ENCODE measurements around the gene NGDN. TPM values are rescaled to one million over a fixed set of nuclear protein-coding genes. Genes with fewer than 3 reads are reported as not detected.

Gene NGDN, protein sequence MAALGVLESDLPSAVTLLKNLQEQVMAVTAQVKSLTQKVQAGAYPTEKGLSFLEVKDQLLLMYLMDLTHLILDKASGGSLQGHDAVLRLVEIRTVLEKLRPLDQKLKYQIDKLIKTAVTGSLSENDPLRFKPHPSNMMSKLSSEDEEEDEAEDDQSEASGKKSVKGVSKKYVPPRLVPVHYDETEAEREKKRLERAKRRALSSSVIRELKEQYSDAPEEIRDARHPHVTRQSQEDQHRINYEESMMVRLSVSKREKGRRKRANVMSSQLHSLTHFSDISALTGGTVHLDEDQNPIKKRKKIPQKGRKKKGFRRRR
- total RNA-seq (2021; ENCODE audit: unreplicated experiment) (42.0 TPM), Bru-seq, nascent RNA (percentile 92 among the genes with signal in this experiment), BruChase-seq, experiment 1, labeled RNA remaining after a 6-hour chase (percentile 87 among the genes with signal in this experiment), BruChase-seq, experiment 2, labeled RNA remaining after a 2-hour chase (percentile 91 among the genes with signal in this experiment)
- polyA plus RNA-seq (2012) = 56.6 and 64.1 TPM in 2 replicates
- long read RNA-seq, transcript NGDN-202 (11 exons, 1,143 nt) = major isoform, 75 of 95 reads
- long read RNA-seq, partial matches to known transcripts = 7 of 95 reads
- long read RNA-seq, other reads (novel, unspliced or antisense) = 10 of 95 reads

GRCh38 chr14:23469127-23469905, at the start of gene NGDN:
TSS of gene NGDN (plus strand) at chr14:23469703. CDS start at chr14:23469716, 13 bp downstream.
- peak within 1 kb of the TSS; percentile 55 for H3K27ac ChIP-seq (ENCODE audit: low read depth, low read length)
- peaks cover 14 to 30% of the 10 kb centered on the region in 2 experiments; a peak in 2 of 4 replicates for H3K36me3 ChIP-seq (ENCODE audit: control insufficient read depth in 1 of 2, insufficient read depth in 2 of 2, low read length in 2 of 2)
- H3K27me3 ChIP-seq (ENCODE audit: insufficient read depth, low read length) = no peaks in the 10 kb centered on the region
- peak within 1 kb of the TSS; percentile 74 to 90 for H3K4me3 ChIP-seq (replicated peaks in 1 of 2; ENCODE audit: low read depth in 1 of 2, low read length in 2 of 2)
- peak within 1 kb of the TSS; percentile 84 for H3K4me2 ChIP-seq (ENCODE audit: low read length)
- no TSS peak for BruUV-seq (replicated peaks)
- intact Hi-C loops (cut with micrococcal nuclease) = loop anchor here (1.0 kb wide), 1 partner anchor 82 kb away; the partner anchor contains the start of gene ZFHX2
- H2AFZ ChIP-seq (ENCODE audit: low read depth, low read length, poor library complexity, severe bottlenecking) = peak within 1 kb of the TSS; percentile 78
- ChIA-PET CTCF (no interaction called here), POLR2A (interaction anchor here (0.9 kb wide), 1 partner anchor 148 kb away, joined by 3 read pairs; the partner anchor contains the start of gene PABPN1), RAD21 (ENCODE audit: low non-redundant PET in 1 of 2, low total read pairs in 2 of 2, uncharacterized antibody in 2 of 2, unreplicated experiment in 2 of 2) (no interaction called here)
- H3K9ac ChIP-seq (ENCODE audit: low read length) = peak within 1 kb of the TSS; percentile 83
- no peaks in the 10 kb centered on the region for H3K9me2 ChIP-seq (ENCODE audit: insufficient read depth)
- TF ChIP-seq YY1 (IDR thresholded peaks at IDR 0.05; ENCODE audit: extremely low read depth, insufficient replicate concordance, low read depth, low read length) (peak; percentile 93), SRF (IDR thresholded peaks at IDR 0.05; ENCODE audit: low read depth) (peak; percentile 88), RAD21 (IDR thresholded peaks at IDR 0.05; ENCODE audit: low read depth) (no peak), EZH2phosphoT487 (IDR thresholded peaks at IDR 0.05; ENCODE audit: borderline replicate concordance) (no peak), SIN3A (IDR thresholded peaks at IDR 0.05; ENCODE audit: low read depth) (no peak), ZNF274 (IDR thresholded peaks at IDR 0.05; ENCODE audit: low read depth, low read length) (no peak), SP1 (IDR thresholded peaks at IDR 0.05; ENCODE audit: low read depth) (peak; percentile 99), ZFX (IDR thresholded peaks at IDR 0.05) (peak; percentile 90), JUND (IDR thresholded peaks at IDR 0.05) (no peak), ELF1 (IDR thresholded peaks at IDR 0.05; ENCODE audit: borderline replicate concordance, low read depth) (peak; percentile 74), EGR1 (IDR thresholded peaks at IDR 0.05; ENCODE audit: low read depth) (0 out of 2 replicates have a peak, but pooled peaks have one; percentile 17), POLR2AphosphoS5 (IDR thresholded peaks at IDR 0.05; ENCODE audit: low read depth, low read length) (peak; percentile 68), POLR2A (IDR thresholded peaks at IDR 0.05; ENCODE audit: borderline replicate concordance, extremely low read depth, insufficient read depth, insufficient read length) (peak; percentile 35), CEBPB (IDR thresholded peaks at IDR 0.05; ENCODE audit: low read depth) (no peak), CBX3 (IDR thresholded peaks at IDR 0.05; ENCODE audit: low read depth) (peak; percentile 73), EZH2 (IDR thresholded peaks at IDR 0.05) (no peak)
- TF ChIP-seq, protein P1, sequence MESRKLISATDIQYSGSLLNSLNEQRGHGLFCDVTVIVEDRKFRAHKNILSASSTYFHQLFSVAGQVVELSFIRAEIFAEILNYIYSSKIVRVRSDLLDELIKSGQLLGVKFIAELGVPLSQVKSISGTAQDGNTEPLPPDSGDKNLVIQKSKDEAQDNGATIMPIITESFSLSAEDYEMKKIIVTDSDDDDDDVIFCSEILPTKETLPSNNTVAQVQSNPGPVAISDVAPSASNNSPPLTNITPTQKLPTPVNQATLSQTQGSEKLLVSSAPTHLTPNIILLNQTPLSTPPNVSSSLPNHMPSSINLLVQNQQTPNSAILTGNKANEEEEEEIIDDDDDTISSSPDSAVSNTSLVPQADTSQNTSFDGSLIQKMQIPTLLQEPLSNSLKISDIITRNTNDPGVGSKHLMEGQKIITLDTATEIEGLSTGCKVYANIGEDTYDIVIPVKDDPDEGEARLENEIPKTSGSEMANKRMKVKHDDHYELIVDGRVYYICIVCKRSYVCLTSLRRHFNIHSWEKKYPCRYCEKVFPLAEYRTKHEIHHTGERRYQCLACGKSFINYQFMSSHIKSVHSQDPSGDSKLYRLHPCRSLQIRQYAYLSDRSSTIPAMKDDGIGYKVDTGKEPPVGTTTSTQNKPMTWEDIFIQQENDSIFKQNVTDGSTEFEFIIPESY (IDR thresholded peaks at IDR 0.05; ENCODE audit: extremely low read depth, insufficient replicate concordance, low read length) = no peak
- TF ChIP-seq, protein P2, sequence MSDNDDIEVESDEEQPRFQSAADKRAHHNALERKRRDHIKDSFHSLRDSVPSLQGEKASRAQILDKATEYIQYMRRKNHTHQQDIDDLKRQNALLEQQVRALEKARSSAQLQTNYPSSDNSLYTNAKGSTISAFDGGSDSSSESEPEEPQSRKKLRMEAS (IDR thresholded peaks at IDR 0.05) = no peak; the same call in 1 of the 2 replicates
- TF ChIP-seq, protein P3, sequence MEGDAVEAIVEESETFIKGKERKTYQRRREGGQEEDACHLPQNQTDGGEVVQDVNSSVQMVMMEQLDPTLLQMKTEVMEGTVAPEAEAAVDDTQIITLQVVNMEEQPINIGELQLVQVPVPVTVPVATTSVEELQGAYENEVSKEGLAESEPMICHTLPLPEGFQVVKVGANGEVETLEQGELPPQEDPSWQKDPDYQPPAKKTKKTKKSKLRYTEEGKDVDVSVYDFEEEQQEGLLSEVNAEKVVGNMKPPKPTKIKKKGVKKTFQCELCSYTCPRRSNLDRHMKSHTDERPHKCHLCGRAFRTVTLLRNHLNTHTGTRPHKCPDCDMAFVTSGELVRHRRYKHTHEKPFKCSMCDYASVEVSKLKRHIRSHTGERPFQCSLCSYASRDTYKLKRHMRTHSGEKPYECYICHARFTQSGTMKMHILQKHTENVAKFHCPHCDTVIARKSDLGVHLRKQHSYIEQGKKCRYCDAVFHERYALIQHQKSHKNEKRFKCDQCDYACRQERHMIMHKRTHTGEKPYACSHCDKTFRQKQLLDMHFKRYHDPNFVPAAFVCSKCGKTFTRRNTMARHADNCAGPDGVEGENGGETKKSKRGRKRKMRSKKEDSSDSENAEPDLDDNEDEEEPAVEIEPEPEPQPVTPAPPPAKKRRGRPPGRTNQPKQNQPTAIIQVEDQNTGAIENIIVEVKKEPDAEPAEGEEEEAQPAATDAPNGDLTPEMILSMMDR (IDR thresholded peaks at IDR 0.05 in 2 of 3, conservative IDR thresholded peaks at IDR 0.05 in 1 of 3; ENCODE audit: borderline replicate concordance in 1 of 3, insufficient read depth in 1 of 3, low read depth in 2 of 3, low read length in 2 of 3) = peak in 2 of 3 experiments; percentile 68 to 77; a peak in 5 of 6 replicates
- DNase-seq (ENCODE audit: low read depth, low spot score) (peak; percentile 100), ATAC-seq (peak; percentile 96)
- H3K9me3 ChIP-seq (ENCODE audit: control insufficient read depth in 1 of 2, insufficient read depth in 1 of 2, low read depth in 1 of 2, low read length in 2 of 2) = no peaks in the 10 kb centered on the region
- peaks cover 35% of the 10 kb centered on the region for H3K79me2 ChIP-seq (ENCODE audit: insufficient read depth, low read length)
- peaks cover 7 to 19% of the 10 kb centered on the region in 2 experiments for H3K4me1 ChIP-seq (ENCODE audit: control insufficient read depth in 1 of 2, insufficient read depth in 2 of 2, low read length in 2 of 2)
- H4K20me1 ChIP-seq (ENCODE audit: insufficient read depth) = no peaks in the 10 kb centered on the region

Measured in HCT116 (cell line).